HG03520 (cell line): ENCODE measurements around the gene MAP4K3.
"Not testable (repeated sequence)": the region's sequence is repeated elsewhere in the genome, so short reads cannot be mapped to it uniquely, and the experiment has no call there.

Source experiments
- ATAC-seq: cut with Tn5 transposase; IDR thresholded peaks from one replicate; pipeline ENCODE4 v1.9.1; 2021; ENCODE audit warnings: mild to moderate bottlenecking, moderate library complexity; ENCODE audit not compliant: unreplicated experiment

The MAP4K3 gene

GRCh38 chr2:39247512-39248043 is 189.5 kb downstream of the MAP4K3 start:
- no peak for ATAC-seq

- ATAC-seq, result no peak
Measured at GRCh38 chr2:39246382-39246980, 190.6 kb downstream of the MAP4K3 start.

GRCh38 chr2:39244963-39245625 is 192.0 kb downstream of the MAP4K3 start:
- not testable (repeated sequence) for ATAC-seq

- not testable (repeated sequence) for ATAC-seq
Measured at GRCh38 chr2:39244241-39244862, 192.7 kb downstream of the MAP4K3 start.

- no peak for ATAC-seq
Measured at GRCh38 chr2:39243469-39244123, 193.5 kb downstream of the MAP4K3 start, which contains the start of gene CDKL4. CDKL4 (minus strand) TSS chr2:39243970.

GRCh38 chr2:39241588-39241987 is 195.5 kb downstream of the MAP4K3 start:
- no peak for ATAC-seq

- ATAC-seq, result no peak
Measured at GRCh38 chr2:39240758-39241157, 196.3 kb downstream of the MAP4K3 start.

GRCh38 chr2:39234754-39235153 is 202.3 kb downstream of the MAP4K3 start:
- no peak for ATAC-seq

- ATAC-seq, result no peak
Measured at GRCh38 chr2:39232141-39232540, 204.9 kb downstream of the MAP4K3 start.

- peak; percentile 10 for ATAC-seq
Measured at GRCh38 chr2:39228413-39229209, 208.5 kb downstream of the MAP4K3 start.

GRCh38 chr2:39227628-39228412 is 209.3 kb downstream of the MAP4K3 start:
- ATAC-seq, result peak; percentile 68

- ATAC-seq, result no peak
Measured at GRCh38 chr2:39225567-39225966, 211.5 kb downstream of the MAP4K3 start.

- no peak for ATAC-seq
Measured at GRCh38 chr2:39223909-39224308, 213.2 kb downstream of the MAP4K3 start.

- no peak for ATAC-seq
Measured at GRCh38 chr2:39221459-39221858, 215.6 kb downstream of the MAP4K3 start.

- ATAC-seq, result no peak
Measured at GRCh38 chr2:39220136-39220535, 216.9 kb downstream of the MAP4K3 start.

- ATAC-seq, result no peak
Measured at GRCh38 chr2:39218391-39218790, 218.7 kb downstream of the MAP4K3 start.

GRCh38 chr2:39217192-39217550 is 219.9 kb downstream of the MAP4K3 start:
- ATAC-seq, result no peak

- no peak for ATAC-seq
Measured at GRCh38 chr2:39216346-39217191, 220.5 kb downstream of the MAP4K3 start.

- ATAC-seq, result no peak
Measured at GRCh38 chr2:39215545-39215944, 221.5 kb downstream of the MAP4K3 start.
